HL-60 (cell line): Measurements from ENCODE around the gene ZNF234.

ENCODE experiments used
- DNase-seq, 2 experiments: peaks; one replicate each; pipeline ENCODE4 v3.0.0-alpha.2; 2010 to 2020; ENCODE audit warnings: low read depth in 1 of 2, low spot score in 1 of 2
- H3K27ac ChIP-seq: fragments of 250-450 bp; sonication (Bioruptor Pico); replicated peaks from 2 replicates; pipeline ENCODE4 v1.5.1; 2020; ENCODE audit warnings: mild to moderate bottlenecking, moderate library complexity
- H3K27me3 ChIP-seq: fragments of 250-450 bp; sonication (Bioruptor Pico); 2 replicates; pipeline ENCODE4 v1.5.1; 2021; ENCODE audit warnings: mild to moderate bottlenecking, moderate library complexity; ENCODE audit not compliant: insufficient read depth, poor library complexity, severe bottlenecking
- H3K4me3 ChIP-seq: replicated peaks from 2 replicates; pipeline ENCODE4 v1.5.1; 2011; ENCODE audit warnings: mild to moderate bottlenecking, control low read depth, low read length; ENCODE audit not compliant: insufficient read depth
- GABPA ChIP-seq: IDR thresholded peaks from 2 replicates; pipeline ENCODE4 v1.6.1; 2012; ENCODE audit warnings: low read depth
- POLR2AphosphoS5 ChIP-seq: IDR thresholded peaks from 2 replicates; pipeline ENCODE4 v1.6.1; 2012; ENCODE audit warnings: low read depth
- SPI1 ChIP-seq: IDR thresholded peaks from 2 replicates; pipeline ENCODE4 v1.6.1; 2012; ENCODE audit warnings: low read depth, mild to moderate bottlenecking, borderline replicate concordance
- TF ChIP-seq, protein P1 (sequence below): IDR thresholded peaks from one replicate; pipeline ENCODE4 v1.5.1; 2011; ENCODE audit warnings: low read length, control low read depth, inconsistent platforms; ENCODE audit not compliant: insufficient read depth
- TF ChIP-seq, protein P2 (sequence below): IDR thresholded peaks from 2 replicates; pipeline ENCODE4 v1.6.1; 2012; ENCODE audit warnings: low read depth; ENCODE audit not compliant: insufficient replicate concordance

ZNF234 gene

DNA sequence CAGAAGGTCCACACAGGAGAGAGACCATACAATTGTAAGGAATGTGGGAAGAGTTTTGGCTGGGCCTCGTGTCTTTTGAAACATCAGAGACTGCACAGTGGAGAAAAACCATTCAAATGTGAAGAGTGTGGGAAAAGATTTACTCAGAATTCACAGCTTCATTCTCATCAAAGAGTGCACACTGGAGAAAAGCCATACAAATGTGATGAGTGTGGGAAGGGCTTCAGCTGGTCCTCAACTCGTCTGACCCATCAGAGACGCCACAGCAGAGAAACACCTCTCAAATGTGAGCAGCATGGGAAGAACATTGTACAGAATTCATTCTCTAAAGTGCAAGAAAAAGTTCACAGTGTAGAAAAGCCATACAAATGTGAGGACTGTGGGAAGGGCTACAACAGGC, 33.6 kb upstream of the ZNF234 start:
- no peak for TF ChIP-seq POLR2AphosphoS5
- TF ChIP-seq GABPA: no peak
- TF ChIP-seq, protein P1, sequence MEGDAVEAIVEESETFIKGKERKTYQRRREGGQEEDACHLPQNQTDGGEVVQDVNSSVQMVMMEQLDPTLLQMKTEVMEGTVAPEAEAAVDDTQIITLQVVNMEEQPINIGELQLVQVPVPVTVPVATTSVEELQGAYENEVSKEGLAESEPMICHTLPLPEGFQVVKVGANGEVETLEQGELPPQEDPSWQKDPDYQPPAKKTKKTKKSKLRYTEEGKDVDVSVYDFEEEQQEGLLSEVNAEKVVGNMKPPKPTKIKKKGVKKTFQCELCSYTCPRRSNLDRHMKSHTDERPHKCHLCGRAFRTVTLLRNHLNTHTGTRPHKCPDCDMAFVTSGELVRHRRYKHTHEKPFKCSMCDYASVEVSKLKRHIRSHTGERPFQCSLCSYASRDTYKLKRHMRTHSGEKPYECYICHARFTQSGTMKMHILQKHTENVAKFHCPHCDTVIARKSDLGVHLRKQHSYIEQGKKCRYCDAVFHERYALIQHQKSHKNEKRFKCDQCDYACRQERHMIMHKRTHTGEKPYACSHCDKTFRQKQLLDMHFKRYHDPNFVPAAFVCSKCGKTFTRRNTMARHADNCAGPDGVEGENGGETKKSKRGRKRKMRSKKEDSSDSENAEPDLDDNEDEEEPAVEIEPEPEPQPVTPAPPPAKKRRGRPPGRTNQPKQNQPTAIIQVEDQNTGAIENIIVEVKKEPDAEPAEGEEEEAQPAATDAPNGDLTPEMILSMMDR: no peak
- TF ChIP-seq, protein P2, sequence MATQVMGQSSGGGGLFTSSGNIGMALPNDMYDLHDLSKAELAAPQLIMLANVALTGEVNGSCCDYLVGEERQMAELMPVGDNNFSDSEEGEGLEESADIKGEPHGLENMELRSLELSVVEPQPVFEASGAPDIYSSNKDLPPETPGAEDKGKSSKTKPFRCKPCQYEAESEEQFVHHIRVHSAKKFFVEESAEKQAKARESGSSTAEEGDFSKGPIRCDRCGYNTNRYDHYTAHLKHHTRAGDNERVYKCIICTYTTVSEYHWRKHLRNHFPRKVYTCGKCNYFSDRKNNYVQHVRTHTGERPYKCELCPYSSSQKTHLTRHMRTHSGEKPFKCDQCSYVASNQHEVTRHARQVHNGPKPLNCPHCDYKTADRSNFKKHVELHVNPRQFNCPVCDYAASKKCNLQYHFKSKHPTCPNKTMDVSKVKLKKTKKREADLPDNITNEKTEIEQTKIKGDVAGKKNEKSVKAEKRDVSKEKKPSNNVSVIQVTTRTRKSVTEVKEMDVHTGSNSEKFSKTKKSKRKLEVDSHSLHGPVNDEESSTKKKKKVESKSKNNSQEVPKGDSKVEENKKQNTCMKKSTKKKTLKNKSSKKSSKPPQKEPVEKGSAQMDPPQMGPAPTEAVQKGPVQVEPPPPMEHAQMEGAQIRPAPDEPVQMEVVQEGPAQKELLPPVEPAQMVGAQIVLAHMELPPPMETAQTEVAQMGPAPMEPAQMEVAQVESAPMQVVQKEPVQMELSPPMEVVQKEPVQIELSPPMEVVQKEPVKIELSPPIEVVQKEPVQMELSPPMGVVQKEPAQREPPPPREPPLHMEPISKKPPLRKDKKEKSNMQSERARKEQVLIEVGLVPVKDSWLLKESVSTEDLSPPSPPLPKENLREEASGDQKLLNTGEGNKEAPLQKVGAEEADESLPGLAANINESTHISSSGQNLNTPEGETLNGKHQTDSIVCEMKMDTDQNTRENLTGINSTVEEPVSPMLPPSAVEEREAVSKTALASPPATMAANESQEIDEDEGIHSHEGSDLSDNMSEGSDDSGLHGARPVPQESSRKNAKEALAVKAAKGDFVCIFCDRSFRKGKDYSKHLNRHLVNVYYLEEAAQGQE: no peak
- TF ChIP-seq SPI1: no peak
- H3K4me3 ChIP-seq: no peak overlapping the region
- DNase-seq: no peak
- H3K27ac ChIP-seq: no peak overlapping the region
- no peaks in the 10 kb centered on the region for H3K27me3 ChIP-seq

DNA sequence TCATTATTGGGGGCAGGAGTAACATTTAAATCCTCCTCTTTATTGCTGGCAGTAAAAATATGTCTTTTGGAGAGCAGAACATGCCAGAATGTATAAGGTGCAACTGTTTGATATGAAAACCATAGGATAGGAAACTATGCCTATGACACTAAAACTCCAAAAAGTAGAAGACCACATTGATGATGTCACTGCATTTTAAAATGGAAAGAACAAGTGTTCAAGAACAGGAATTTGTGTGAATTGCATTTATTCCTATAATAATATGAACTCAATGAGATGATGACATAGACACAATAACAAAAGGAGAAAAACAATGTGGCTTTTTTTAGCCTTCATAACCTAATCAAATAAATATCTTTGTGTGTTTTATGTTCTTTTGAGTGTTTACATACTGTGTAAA, 31.9 kb upstream of the ZNF234 start:
- Histone ChIP-seq H3K27ac (no peak overlapping the region), H3K4me3 (no peak overlapping the region), H3K27me3 (no peaks in the 10 kb centered on the region)
- no peak for DNase-seq
- TF ChIP-seq SPI1 (no peak), POLR2AphosphoS5 (no peak), GABPA (no peak)
- TF ChIP-seq, protein P2: no peak
- TF ChIP-seq, protein P1: no peak

DNA sequence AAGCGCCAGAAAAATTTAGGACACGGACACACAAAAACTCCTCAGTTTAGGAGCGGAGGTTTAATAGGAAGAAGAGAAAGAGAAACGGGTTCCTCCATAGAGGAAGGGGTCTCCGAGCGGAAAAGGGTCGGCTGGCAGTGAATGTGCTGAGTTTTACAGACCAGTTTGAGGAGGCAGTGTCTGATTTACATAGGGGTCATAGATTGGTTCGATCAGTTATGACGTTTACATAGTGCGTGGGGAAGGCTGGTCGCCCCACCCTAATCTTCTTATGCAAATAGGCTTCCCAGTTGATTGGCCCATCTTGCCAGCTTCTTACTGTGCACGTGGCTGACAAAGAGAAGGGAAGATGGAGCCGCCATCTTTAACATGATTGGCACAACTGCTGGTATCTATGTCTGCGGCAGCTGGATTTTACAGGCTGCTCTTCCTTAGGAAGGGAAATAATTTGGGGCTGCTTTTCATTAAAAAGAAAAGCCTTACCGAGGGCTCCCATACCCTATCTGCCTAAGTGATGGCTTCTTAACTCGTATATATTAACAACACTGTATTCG, 29.4 kb upstream of the ZNF234 start:
- Histone ChIP-seq H3K27me3 (no peaks in the 10 kb centered on the region), H3K27ac (no peak overlapping the region), H3K4me3 (no peak overlapping the region)
- no peak for TF ChIP-seq GABPA
- TF ChIP-seq, protein P2: no peak
- no peak for TF ChIP-seq SPI1
- no peak for TF ChIP-seq POLR2AphosphoS5
- TF ChIP-seq, protein P1: no peak
- peak in 1 of 2 experiments; percentile 4 for DNase-seq
